GM10248 (cell line): Measurements from ENCODE around the gene VSTM2L.

Experiments
- CTCF ChIA-PET: fragments of 300-600 bp; sonication (Branson Sonifier 250); formaldehyde crosslinking; extraction: SDS; loops from one replicate; lab custom pipeline; 2021; ENCODE audit warnings: antibody characterized with exemption; lab: Yijun Ruan, JAX
- POLR2A ChIA-PET: fragments of 350-650 bp; sonication (Branson Sonifier 250); formaldehyde crosslinking; extraction: SDS; loops from one replicate; lab custom pipeline; 2020; ENCODE audit warnings: antibody characterized with exemption; lab: Yijun Ruan, JAX
- DNase-seq: peaks from one replicate; pipeline ENCODE4 v3.0.0; 2012; ENCODE audit errors: extremely low spot score
- CTCF ChIP-seq: IDR thresholded peaks from 2 replicates; pipeline ENCODE4 v1.5.1; 2012; ENCODE audit warnings: mild to moderate bottlenecking, low read depth; ENCODE audit errors: extremely low read depth, missing control alignments, control extremely low read depth

Gene VSTM2L

GRCh38 chr20:37976887-37977286 is 74.0 kb downstream of the VSTM2L start:
- CTCF ChIA-PET = no interaction called here
- DNase-seq = no peak
- POLR2A ChIA-PET = no interaction called here
- no peak for TF ChIP-seq CTCF

DNA sequence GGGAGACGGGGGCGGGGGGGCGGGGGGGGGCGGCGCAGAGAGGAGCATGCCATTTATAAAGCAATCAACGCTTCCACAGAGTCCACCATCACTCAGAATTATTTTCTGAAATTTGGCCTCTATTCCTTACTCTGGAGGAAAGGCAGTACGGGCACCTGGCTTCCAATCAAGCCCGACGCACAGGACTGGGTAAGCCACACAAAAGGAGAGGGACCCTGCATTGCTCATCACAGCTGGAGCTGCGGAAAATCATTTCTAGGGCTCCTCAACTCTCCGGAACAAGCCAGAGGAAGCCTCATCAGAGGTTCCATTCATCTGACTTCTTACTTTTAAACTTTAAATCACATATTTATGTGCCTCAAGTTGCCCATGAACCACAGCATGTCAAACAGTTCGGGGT is 74.4 kb downstream of the VSTM2L start:
- no peak for DNase-seq
- POLR2A ChIA-PET = no interaction called here
- CTCF ChIA-PET = no interaction called here
- TF ChIP-seq CTCF = no peak

DNA sequence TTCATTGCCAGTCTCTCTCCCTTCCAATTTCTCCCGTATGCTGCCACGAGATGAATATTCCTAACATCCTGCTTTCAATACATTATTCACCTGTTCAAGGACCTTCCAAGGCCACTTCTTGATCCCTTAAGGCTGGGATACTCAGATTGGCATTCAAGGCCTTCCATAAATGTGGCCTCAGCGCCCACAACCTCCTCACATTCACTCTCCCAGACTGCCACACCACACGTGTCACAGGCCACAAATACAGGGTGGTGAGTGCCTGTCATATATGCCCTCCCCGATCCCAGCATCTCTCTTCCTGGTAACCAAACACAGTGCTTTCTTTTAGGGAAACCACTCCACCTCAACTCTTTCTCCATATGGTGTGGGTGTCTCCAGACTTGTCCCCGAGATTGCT is 74.9 kb downstream of the VSTM2L start:
- TF ChIP-seq CTCF = no peak

GRCh38 chr20:37979021-37979985 is 76.4 kb downstream of the VSTM2L start:
- POLR2A ChIA-PET = no interaction called here
- TF ChIP-seq CTCF = no peak
- CTCF ChIA-PET = interaction anchor here (1.0 to 1.4 kb wide), 2 partner anchors 9 to 14 kb away, joined by 3 read pairs; no protein-coding TSS in a partner anchor
- no peak for DNase-seq

More for the DNA sequence above, 74.9 kb downstream of the VSTM2L start:
- DNase-seq = no peak
- CTCF ChIA-PET = no interaction called here
- POLR2A ChIA-PET = no interaction called here

DNA sequence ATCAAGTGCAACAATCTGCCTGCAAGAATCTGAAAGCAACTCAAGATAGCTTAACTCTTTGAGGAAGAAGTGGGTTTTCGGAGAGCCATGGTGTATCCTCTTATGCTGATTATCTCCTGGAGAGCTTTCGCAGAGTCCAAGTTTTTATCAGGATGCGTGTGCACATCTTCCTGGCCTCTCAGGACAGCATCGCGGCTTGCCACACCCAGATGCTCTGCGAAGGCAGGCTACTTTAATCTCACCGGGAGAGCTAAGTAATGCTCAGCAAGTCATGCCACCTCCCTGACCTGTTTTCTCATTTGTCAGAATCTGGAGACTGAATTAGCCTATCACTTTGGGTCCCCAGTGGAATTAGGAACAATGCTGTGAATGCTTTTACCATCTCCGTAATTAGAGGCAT is 77.5 kb downstream of the VSTM2L start:
- ChIA-PET CTCF (interaction anchor here (1.2 kb wide), 2 partner anchors 19 to 416 kb away, joined by 4 read pairs; no protein-coding TSS in a partner anchor), POLR2A (no interaction called here)
- TF ChIP-seq CTCF = no peak
- DNase-seq = no peak

DNA sequence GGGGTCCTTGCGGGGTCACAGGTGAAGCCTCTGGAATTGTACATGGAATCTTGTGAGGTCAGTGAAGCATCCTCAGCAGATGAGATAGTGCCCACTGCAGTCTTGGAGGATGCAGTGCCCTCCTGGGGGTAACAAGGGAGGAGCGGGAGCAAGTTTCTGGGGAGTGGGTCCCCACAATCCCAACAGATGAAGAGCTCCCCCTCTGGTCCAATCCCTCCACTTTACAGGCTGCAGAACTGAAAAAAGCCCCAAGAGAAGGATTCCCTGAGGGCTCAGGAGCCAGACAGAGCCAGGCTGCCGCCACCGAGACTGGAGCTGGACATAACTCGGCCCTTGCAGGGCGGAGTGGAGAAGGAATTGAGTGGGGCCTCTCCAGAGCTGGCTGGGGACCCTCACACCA is 77.9 kb downstream of the VSTM2L start:
- DNase-seq = no peak
- no peak for TF ChIP-seq CTCF
- ChIA-PET POLR2A (no interaction called here), CTCF (interaction anchor here (1.2 kb wide), 2 partner anchors 18 to 417 kb away, joined by 4 read pairs; no protein-coding TSS in a partner anchor)
